Activated CD8-positive, alpha-beta T cell treated with anti-CD3 and anti-CD28 coated beads for 36 hours (primary cell): Measurements from ENCODE around the gene POLN. TPM values are rescaled to one million over a fixed set of nuclear protein-coding genes. Genes with fewer than 3 reads are reported as not detected.
"Not testable (repeated sequence)": the region's sequence is repeated elsewhere in the genome, so short reads cannot be mapped to it uniquely, and the experiment has no call there.

Experiments
- ATAC-seq: fragments of 200-7000 bp; cut with Tn5 transposase; one replicate; pipeline ENCODE4 v1.10.0; 2021; ENCODE audit warnings: mild to moderate bottlenecking, moderate library complexity
- CTCF ChIA-PET: fragments of 350-600 bp; sonication (Branson Sonifier 250); formaldehyde crosslinking; loops from one replicate; lab custom pipeline; 2021; ENCODE audit warnings: antibody characterized with exemption; lab: Charles Lee
- POLR2A ChIA-PET: fragments of 350-600 bp; sonication (Branson Sonifier 250); formaldehyde crosslinking; loops from one replicate; lab custom pipeline; 2021; ENCODE audit warnings: antibody characterized with exemption; lab: Charles Lee
- DNase-seq: peaks from one replicate; pipeline ENCODE4 v3.0.0-alpha.2; 2020
- H3K27ac Mint-ChIP-seq: one replicate; pipeline ENCODE4 v1.8.0; 2021; ENCODE audit warnings: mild to moderate bottlenecking, mixed read lengths
- H3K27me3 Mint-ChIP-seq: one replicate; pipeline ENCODE4 v1.8.0; 2021; ENCODE audit warnings: mixed read lengths
- H3K36me3 Mint-ChIP-seq: one replicate; pipeline ENCODE4 v1.8.0; 2021; ENCODE audit warnings: low read depth, mixed read lengths
- H3K4me1 Mint-ChIP-seq: one replicate; pipeline ENCODE4 v1.8.0; 2021; ENCODE audit warnings: low read depth, mixed read lengths
- H3K4me3 Mint-ChIP-seq: one replicate; pipeline ENCODE4 v1.8.0; 2021; ENCODE audit warnings: mild to moderate bottlenecking, moderate library complexity, mixed read lengths
- H3K9me3 Mint-ChIP-seq: one replicate; pipeline ENCODE4 v1.8.0; 2021; ENCODE audit warnings: mixed read lengths
- intact Hi-C: fragments of 100-400 bp; cut with micrococcal nuclease; formaldehyde crosslinking; loops from one replicate; pipeline ENCODE4 v1.10.0; 2022
- total RNA-seq, 2 experiments: library from RNA; stranded (reverse); gene quantifications; one replicate each; pipeline ENCODE4 v1.2.3, GENCODE V29; 2021
- TF ChIP-seq, protein P1 (sequence below): fragments of 200-600 bp; IDR thresholded peaks from one replicate; pipeline ENCODE4 v1.8.0; 2022; ENCODE audit warnings: antibody characterized with exemption, mild to moderate bottlenecking

The POLN gene
- total RNA-seq, 2 experiments from 2014 or later = 2.1 to 2.9 TPM

DNA sequence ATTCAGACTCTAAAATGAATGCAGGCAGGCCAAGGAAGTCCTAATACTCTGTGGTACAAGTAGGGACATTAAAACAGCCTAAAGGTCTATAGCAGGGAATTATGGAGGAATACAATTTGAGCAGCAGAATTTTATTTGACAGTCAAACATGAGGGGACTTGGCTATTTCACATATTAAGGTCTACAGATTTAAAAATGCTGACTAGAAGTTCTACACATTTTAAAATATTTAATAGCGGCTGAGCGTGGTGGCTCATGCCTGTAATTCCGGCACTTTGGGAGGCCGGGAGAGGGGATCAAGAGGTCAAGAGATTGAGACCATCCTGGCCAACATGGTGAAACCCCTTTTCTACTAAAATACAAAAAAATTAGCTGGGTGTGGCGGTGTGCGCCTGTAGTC is 10.8 kb downstream of the POLN start:
- Mint-ChIP-seq H3K27ac (no peak overlapping the region), H3K27me3 (no peaks in the 10 kb centered on the region), H3K36me3 (peaks cover 9% of the 10 kb centered on the region), H3K4me3 (no peak overlapping the region), H3K9me3 (no peaks in the 10 kb centered on the region), H3K4me1 (peaks cover 25% of the 10 kb centered on the region)
- ChIA-PET POLR2A (no interaction called here), CTCF (interaction anchor here (0.8 to 7.9 kb wide), 3 partner anchors 11 to 12 kb away, joined by 3 to 63 read pairs (median 14); partner anchors contain the start of genes HAUS3 and POLN)
- intact Hi-C loops = no loop called here
- DNase-seq = no peak
- TF ChIP-seq, protein P1, sequence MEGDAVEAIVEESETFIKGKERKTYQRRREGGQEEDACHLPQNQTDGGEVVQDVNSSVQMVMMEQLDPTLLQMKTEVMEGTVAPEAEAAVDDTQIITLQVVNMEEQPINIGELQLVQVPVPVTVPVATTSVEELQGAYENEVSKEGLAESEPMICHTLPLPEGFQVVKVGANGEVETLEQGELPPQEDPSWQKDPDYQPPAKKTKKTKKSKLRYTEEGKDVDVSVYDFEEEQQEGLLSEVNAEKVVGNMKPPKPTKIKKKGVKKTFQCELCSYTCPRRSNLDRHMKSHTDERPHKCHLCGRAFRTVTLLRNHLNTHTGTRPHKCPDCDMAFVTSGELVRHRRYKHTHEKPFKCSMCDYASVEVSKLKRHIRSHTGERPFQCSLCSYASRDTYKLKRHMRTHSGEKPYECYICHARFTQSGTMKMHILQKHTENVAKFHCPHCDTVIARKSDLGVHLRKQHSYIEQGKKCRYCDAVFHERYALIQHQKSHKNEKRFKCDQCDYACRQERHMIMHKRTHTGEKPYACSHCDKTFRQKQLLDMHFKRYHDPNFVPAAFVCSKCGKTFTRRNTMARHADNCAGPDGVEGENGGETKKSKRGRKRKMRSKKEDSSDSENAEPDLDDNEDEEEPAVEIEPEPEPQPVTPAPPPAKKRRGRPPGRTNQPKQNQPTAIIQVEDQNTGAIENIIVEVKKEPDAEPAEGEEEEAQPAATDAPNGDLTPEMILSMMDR = no peak
- no peak for ATAC-seq

DNA sequence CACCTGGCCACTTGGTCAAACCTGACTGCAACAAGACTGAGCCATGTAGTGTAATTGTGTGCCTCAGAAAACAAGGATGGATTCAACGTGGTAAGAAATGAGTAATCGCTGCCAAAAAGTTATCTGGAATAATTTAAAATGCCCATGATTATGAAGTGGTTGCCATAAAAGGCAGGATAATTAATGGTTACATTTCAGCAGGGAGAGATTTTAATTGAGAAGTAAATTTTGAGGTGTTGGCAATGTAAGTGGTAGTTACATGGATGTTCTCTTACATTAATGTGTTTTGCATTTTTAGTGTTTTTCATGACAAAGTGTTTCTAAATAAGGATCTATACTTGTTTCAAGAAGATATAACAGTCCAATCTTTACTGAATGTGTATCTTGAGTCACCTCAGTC is 15.7 kb downstream of the POLN start:
- POLR2A ChIA-PET = interaction anchor here (1.3 kb wide), 1 partner anchor 15 kb away, joined by 4 read pairs; no protein-coding TSS in a partner anchor
- Mint-ChIP-seq H3K4me3 (no peak overlapping the region), H3K27me3 (no peaks in the 10 kb centered on the region), H3K36me3 (peaks cover 4% of the 10 kb centered on the region), H3K4me1 (peaks cover 5% of the 10 kb centered on the region), H3K9me3 (no peaks in the 10 kb centered on the region), H3K27ac (no peak overlapping the region)
- CTCF ChIA-PET = interaction anchor here (1.0 kb wide), 1 partner anchor 12 kb away, joined by 3 read pairs; no protein-coding TSS in a partner anchor
- TF ChIP-seq, protein P1 = no peak
- no peak for DNase-seq
- ATAC-seq = no peak
- intact Hi-C loops = loop anchor here (10.0 kb wide), 1 partner anchor 129 kb away; no protein-coding TSS in a partner anchor

DNA sequence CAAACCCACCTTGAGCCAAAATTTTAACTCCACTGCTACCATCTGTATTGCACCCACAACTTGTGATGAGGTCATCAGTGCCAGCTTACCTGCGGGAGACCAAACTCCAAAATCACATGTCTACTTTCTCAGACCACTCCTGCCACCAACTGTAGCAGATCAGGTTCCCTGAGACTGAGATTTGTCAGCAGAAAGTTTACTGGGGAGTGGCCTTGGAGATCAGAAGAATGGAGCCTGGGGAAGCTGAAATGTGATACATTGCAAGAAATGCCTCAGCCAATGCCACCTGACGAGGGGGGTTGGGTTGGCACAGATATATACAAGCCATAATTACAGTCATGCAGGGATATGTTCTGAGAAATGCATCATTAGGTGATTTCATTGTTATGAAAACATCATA is 19.1 kb downstream of the POLN start:
- Mint-ChIP-seq H3K27ac (no peak overlapping the region), H3K27me3 (no peaks in the 10 kb centered on the region), H3K4me3 (no peak overlapping the region), H3K36me3 (peaks cover 4% of the 10 kb centered on the region), H3K9me3 (no peaks in the 10 kb centered on the region), H3K4me1 (no peaks in the 10 kb centered on the region)
- ATAC-seq = no peak
- POLR2A ChIA-PET = no interaction called here
- TF ChIP-seq, protein P1 = no peak
- CTCF ChIA-PET = interaction anchor here (2.1 to 4.2 kb wide), 2 partner anchors 218 to 220 kb away, joined by 6 to 40 read pairs; no protein-coding TSS in a partner anchor
- DNase-seq = no peak
- intact Hi-C loops = loop anchor here (10.0 kb wide), 1 partner anchor 132 kb away; no protein-coding TSS in a partner anchor

DNA sequence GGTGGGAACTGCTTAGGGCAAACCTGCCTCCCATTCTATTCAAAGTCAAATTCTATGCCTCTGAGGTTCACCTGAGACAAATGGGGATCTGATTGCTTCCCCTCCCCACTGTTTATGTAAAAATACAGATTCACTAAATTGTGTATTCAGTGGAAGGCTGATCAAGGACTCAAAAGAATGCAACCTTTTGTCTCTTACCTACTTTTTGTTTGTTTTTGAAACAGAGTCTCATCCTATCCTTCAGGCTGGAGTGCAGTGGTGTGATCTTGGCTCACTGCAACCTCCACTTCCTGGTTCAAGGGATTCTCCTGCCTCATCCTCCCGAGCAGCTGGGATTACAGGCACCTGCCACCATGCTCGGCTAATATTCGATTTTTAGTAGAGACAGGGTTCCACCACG is 20.5 kb downstream of the POLN start:
- CTCF ChIA-PET = interaction anchor here (1.2 to 4.5 kb wide), 9 partner anchors 13 to 418 kb away, joined by 3 to 63 read pairs (median 14); partner anchors contain the start of gene RNF4
- not testable (repeated sequence) for ATAC-seq

DNA sequence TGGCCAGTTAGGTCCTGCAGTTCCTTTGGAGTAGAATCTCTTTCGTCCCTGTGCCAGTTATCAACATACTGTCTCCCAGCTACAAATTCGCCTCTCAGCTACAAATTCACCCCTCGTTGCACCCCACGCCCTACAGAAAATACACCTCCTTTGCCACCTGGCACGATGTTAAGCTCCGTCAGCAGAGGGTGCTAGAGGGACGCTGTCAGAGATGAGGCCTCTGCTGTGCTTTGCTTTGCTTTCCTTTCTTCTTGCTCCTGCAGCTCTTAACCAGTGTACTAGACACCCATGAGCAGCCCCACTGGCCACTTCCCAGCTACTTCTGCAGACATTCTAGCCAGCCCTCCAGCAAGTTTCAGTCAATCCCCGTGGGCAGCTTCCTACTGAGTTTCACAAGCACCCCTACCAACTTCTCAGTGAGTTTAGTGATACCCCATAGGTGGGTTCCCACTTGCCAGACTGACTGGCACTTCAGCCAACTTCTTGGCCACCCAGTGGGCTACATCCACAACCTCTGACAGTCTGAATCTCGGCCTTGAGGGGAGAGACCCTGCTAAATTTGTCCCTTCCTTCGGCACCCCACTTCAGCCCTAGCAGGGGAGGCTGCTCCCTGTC is 21.8 kb downstream of the POLN start:
- H3K4me1 Mint-ChIP-seq = no peaks in the 10 kb centered on the region
- no peaks in the 10 kb centered on the region for H3K27me3 Mint-ChIP-seq
- peak; percentile 98 for ATAC-seq
- peaks cover 4% of the 10 kb centered on the region for H3K36me3 Mint-ChIP-seq
- TF ChIP-seq, protein P1 = peak; percentile 81
- peak; percentile 88 for DNase-seq
- H3K9me3 Mint-ChIP-seq = no peaks in the 10 kb centered on the region
- H3K27ac Mint-ChIP-seq = no peak overlapping the region
- intact Hi-C loops = loop anchor here (10.0 kb wide), 1 partner anchor 135 kb away; no protein-coding TSS in a partner anchor
- no peak overlapping the region for H3K4me3 Mint-ChIP-seq
- ChIA-PET CTCF (interaction anchor here (0.6 to 4.5 kb wide), 51 partner anchors 9 to 813 kb away, joined by 3 to 63 read pairs (median 3); partner anchors contain the start of genes FAM193A, HAUS3, POLN and RNF4), POLR2A (interaction anchor here (0.7 to 1.8 kb wide), 4 partner anchors 19 to 521 kb away, joined by 3 to 5 read pairs (median 4); partner anchors contain the start of genes NELFA and RNF4)

More for the DNA sequence above, 20.5 kb downstream of the POLN start:
- intact Hi-C loops = loop anchor here (10.0 kb wide), 1 partner anchor 133 kb away; no protein-coding TSS in a partner anchor
- not testable (repeated sequence) for DNase-seq, H3K27me3 Mint-ChIP-seq, H3K36me3 Mint-ChIP-seq, H3K4me3 Mint-ChIP-seq, H3K4me1 Mint-ChIP-seq, H3K9me3 Mint-ChIP-seq, H3K27ac Mint-ChIP-seq
- POLR2A ChIA-PET = interaction anchor here (1.5 to 1.8 kb wide), 2 partner anchors 213 to 247 kb away, joined by 5 read pairs; partner anchors contain the start of genes NELFA and RNF4
